GM12872 (cell line): Measurements from ENCODE around the gene FBXL17.

Experiments
- CTCF ChIP-seq: IDR thresholded peaks from 3 replicates; pipeline ENCODE4 v1.5.1; 2011; ENCODE audit warnings: low read depth, mild to moderate bottlenecking, low read length, moderate library complexity; ENCODE audit not compliant: insufficient read depth

Gene FBXL17

GRCh38 chr5:107964722-107965121 lies 417.2 kb downstream of the FBXL17 start:
- no peak for TF ChIP-seq CTCF

GRCh38 chr5:107959573-107960279 lies 422.2 kb downstream of the FBXL17 start:
- no peak for TF ChIP-seq CTCF

GRCh38 chr5:107958861-107959260 lies 423.0 kb downstream of the FBXL17 start:
- no peak for TF ChIP-seq CTCF

- no peak for TF ChIP-seq CTCF
Measured at GRCh38 chr5:107958432-107958831, 423.5 kb downstream of the FBXL17 start.

GRCh38 chr5:107957051-107957450 lies 424.8 kb downstream of the FBXL17 start:
- TF ChIP-seq CTCF, result no peak

- no peak for TF ChIP-seq CTCF
Measured at GRCh38 chr5:107955321-107955720, 426.6 kb downstream of the FBXL17 start.

- no peak for TF ChIP-seq CTCF
Measured at GRCh38 chr5:107954254-107954653, 427.6 kb downstream of the FBXL17 start.
